ENCODE data around the gene LRRN2.

Gene LRRN2

DNA sequence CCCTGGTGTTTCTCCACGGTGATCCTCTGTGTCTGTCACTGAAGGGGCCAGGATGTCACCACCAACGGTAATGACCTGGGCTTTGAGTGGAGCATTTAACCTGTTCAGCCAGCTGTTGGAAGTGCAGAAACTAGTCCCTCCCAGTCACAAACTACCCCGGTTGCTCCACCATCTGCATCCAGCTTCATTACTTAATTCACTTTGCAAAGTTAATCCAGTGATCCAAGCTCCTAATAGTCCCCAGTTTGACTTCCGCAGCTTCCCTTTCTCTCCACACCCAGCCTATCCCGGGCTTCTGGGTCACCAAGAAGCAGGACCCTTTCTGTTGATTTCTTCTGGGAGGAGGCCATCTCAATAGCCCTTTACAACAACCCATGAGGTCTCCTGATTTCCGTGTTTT is 105.9 kb downstream of the LRRN2 start:
- no peak for DNase-seq
- H3K27me3 ChIP-seq (replicated peaks), result peaks cover 2% of the 10 kb centered on the region
- TF ChIP-seq CTCF (IDR thresholded peaks at IDR 0.05; ENCODE audit: low read depth, low read length, missing control alignments), result no peak
- H3K36me3 ChIP-seq (replicated peaks), result no peaks in the 10 kb centered on the region
- in situ Hi-C loops (cut with HindIII; ENCODE audit: low pct_ligation_motif_present, low sequenced_read_pairs), result no loop called here
- H3K27ac ChIP-seq, result no peak overlapping the region
- no peak overlapping the region for H3K4me3 ChIP-seq (ENCODE audit: low read depth, low read length)

GRCh38 chr1:204578867-204579664 is 106.5 kb downstream of the LRRN2 start:
- in situ Hi-C loops (cut with HindIII; ENCODE audit: low pct_ligation_motif_present, low sequenced_read_pairs), result no loop called here
- Histone ChIP-seq H3K4me3 (ENCODE audit: low read depth, low read length) (no peak overlapping the region), H3K27me3 (replicated peaks) (peaks cover 2% of the 10 kb centered on the region), H3K36me3 (replicated peaks) (no peaks in the 10 kb centered on the region), H3K27ac (no peak overlapping the region)
- DNase-seq, result no peak
- no peak for TF ChIP-seq CTCF (IDR thresholded peaks at IDR 0.05; ENCODE audit: low read depth, low read length, missing control alignments)

DNA sequence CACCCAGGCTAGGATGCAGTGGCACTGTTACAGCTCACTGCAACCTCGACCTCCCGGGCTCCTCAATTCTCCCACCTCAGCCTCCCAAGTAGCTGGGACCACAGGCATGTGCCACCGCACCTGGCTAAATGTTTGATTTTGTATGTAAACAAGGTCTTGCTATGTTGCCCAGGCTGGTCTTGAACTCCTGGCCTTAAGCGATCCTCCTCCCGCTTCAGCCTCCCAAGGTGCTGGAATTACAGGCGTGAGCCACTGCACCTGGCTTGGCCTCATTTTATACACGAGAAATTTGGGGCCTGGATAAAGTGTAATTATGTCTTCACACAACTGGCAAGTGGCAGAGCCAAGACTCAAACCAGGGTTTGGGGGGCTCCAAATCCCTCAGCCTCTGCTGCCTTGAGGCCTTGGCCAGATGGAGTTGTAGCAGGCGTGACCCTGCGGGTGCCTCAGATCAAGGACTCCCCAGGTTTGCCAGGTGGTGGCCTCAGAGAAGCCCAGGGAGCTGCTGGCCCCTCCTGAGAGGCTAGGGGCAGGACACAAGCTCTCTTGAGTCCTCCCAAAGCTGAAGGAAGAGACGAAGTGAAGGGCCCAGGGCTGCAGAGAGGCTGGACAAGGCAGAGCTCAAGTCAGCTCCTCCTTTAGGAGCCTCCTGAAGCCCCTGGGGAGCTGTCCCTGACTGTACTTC is 107.6 kb downstream of the LRRN2 start:
- no peak for TF ChIP-seq CTCF (IDR thresholded peaks at IDR 0.05; ENCODE audit: low read depth, low read length, missing control alignments)
- DNase-seq, result no peak
- in situ Hi-C loops (cut with HindIII; ENCODE audit: low pct_ligation_motif_present, low sequenced_read_pairs), result no loop called here
- Histone ChIP-seq H3K27ac (no peak overlapping the region), H3K27me3 (replicated peaks) (peaks cover 2% of the 10 kb centered on the region), H3K36me3 (replicated peaks) (no peaks in the 10 kb centered on the region), H3K4me3 (ENCODE audit: low read depth, low read length) (no peak overlapping the region)

- DNase-seq, result no peak
- H3K27me3 ChIP-seq (replicated peaks), result peaks cover 2% of the 10 kb centered on the region
- no peaks in the 10 kb centered on the region for H3K36me3 ChIP-seq (replicated peaks)
- TF ChIP-seq CTCF (IDR thresholded peaks at IDR 0.05; ENCODE audit: low read depth, low read length, missing control alignments), result no peak
- no peak overlapping the region for H3K4me3 ChIP-seq (ENCODE audit: low read depth, low read length)
- in situ Hi-C loops (cut with HindIII; ENCODE audit: low pct_ligation_motif_present, low sequenced_read_pairs), result no loop called here
- no peak overlapping the region for H3K27ac ChIP-seq
Observed at GRCh38 chr1:204576422-204576821, 109.1 kb downstream of the LRRN2 start.

DNA sequence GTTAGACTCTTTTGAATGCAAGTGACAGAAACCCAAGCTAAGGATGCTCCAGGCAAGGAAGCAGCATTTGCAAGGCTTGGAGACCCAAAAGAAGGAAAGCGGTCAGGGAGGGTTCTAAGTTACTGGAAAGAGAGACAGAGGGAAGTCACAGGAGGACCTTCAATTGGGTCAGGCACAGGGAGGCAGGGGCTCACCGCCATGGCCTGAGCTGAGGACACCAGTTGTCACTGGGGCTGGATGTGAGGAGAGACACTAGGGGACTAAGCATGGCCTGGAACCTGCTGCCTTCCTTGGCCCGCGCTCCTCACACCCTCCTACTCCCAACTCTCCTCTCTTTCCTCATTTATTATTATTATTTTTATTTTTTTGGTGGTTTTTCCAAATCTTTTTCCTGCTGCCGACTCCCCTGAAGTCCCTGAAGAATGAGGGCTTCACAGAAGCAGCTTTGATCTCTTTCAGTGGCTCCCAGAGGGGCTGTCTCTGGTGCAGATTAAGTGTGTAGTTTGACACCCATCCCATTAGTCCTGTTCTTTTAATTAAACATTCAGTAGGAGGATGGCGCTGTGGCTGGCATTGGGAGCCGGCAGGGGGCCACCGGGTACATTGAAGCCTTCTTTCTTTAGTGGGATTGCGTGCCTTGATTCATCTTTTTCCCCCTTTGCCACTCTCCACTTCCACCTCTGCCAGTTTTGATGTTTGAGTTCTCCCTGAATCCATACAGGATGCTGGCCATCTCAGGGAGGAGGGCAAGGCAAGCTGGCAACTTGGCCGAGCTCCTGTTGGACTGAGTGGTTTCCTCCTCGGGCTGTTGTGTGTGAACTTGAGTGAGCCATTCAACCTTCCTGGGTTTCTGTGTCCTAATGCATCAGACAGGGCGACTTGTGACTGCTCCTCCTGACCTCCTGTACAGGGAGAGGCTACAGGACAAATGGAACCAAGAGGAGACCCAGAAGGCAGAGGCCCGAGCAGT is 110.0 kb downstream of the LRRN2 start:
- no peak for TF ChIP-seq CTCF (IDR thresholded peaks at IDR 0.05; ENCODE audit: low read depth, low read length, missing control alignments)
- H3K4me3 ChIP-seq (ENCODE audit: low read depth, low read length), result no peak overlapping the region
- H3K27ac ChIP-seq, result no peak overlapping the region
- H3K36me3 ChIP-seq (replicated peaks), result no peaks in the 10 kb centered on the region
- in situ Hi-C loops (cut with HindIII; ENCODE audit: low pct_ligation_motif_present, low sequenced_read_pairs), result no loop called here
- DNase-seq, result no peak
- peaks cover 2% of the 10 kb centered on the region for H3K27me3 ChIP-seq (replicated peaks)

All from brain microvascular endothelial cell (primary cell).